ENCODE results near the gene MPZL1. TPM values are rescaled to one million over a fixed set of nuclear protein-coding genes. Genes with fewer than 3 reads are reported as not detected.

The MPZL1 gene
- polyA plus RNA-seq, 3 donors: 23.1 to 63.6 (median 61.8) TPM

DNA sequence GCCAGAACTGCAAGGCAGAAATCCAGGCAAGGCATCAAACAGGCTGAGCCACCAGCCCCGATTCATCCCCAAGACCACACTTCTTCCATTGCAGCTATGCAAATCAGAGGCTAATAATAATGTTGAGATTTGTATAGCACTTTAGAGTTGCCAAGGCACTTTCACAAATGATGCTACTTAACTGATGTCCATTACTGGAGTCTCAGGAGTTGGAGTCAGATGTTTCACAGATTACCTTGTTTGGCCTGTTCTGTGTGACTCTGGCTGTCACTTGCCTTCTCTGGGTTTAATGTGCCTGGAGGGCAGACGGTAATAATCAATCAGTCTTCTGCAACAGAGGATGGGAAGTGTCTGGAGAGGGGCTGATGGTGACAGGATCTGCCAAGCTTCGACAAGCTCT, 40.8 kb upstream of the MPZL1 start:
- no peak overlapping the region for H3K4me3 Mint-ChIP-seq
- Histone ChIP-seq H3K4me3 (replicated peaks in 1 of 3; ENCODE audit: low read depth in 2 of 3, low read length in 3 of 3) (no peak overlapping the region), H3K36me3 (replicated peaks in 1 of 2; ENCODE audit: control insufficient read depth in 1 of 2, insufficient read depth in 2 of 2, low read length in 2 of 2) (peaks cover 83 to 100% of the 10 kb centered on the region in 2 donors), H3K27me3 (ENCODE audit: control insufficient read depth in 2 of 2, insufficient read depth in 2 of 2, low read length in 2 of 2) (no peaks in the 10 kb centered on the region), H3K4me1 (ENCODE audit: control insufficient read depth in 1 of 2, insufficient read depth in 2 of 2, low read length in 2 of 2) (peaks cover 15 to 17% of the 10 kb centered on the region in 2 donors), H2AFZ (ENCODE audit: insufficient read depth, low read depth, low read length, poor library complexity, severe bottlenecking) (no peak overlapping the region), H3K79me2 (ENCODE audit: insufficient read depth, low read length) (peaks cover 92% of the 10 kb centered on the region), H3K27ac (ENCODE audit: low read depth in 1 of 2, low read length in 2 of 2) (peak overlapping the region in 1 of 2 donors; percentile 82), H4K20me1 (ENCODE audit: insufficient read depth, low read length) (peaks cover 100% of the 10 kb centered on the region), H3K9ac (ENCODE audit: insufficient read depth, low read length, poor library complexity, severe bottlenecking) (no peak overlapping the region), H3K4me2 (replicated peaks; ENCODE audit: extremely low read depth, low read length, poor library complexity, severe bottlenecking) (no peak overlapping the region), H3K9me3 (replicated peaks in 1 of 2; ENCODE audit: control insufficient read depth in 1 of 2, insufficient read depth in 1 of 2, low read length in 2 of 2) (no peaks in the 10 kb centered on the region)
- WGBS (ENCODE audit: insufficient coverage): 100% methylated on average over 1 of the region's 3 CpGs
- H3K27me3 Mint-ChIP-seq (ENCODE audit: low read depth in 3 of 3): no peaks in the 10 kb centered on the region
- H3K9me3 Mint-ChIP-seq: no peaks in the 10 kb centered on the region
- TF ChIP-seq, protein P1, sequence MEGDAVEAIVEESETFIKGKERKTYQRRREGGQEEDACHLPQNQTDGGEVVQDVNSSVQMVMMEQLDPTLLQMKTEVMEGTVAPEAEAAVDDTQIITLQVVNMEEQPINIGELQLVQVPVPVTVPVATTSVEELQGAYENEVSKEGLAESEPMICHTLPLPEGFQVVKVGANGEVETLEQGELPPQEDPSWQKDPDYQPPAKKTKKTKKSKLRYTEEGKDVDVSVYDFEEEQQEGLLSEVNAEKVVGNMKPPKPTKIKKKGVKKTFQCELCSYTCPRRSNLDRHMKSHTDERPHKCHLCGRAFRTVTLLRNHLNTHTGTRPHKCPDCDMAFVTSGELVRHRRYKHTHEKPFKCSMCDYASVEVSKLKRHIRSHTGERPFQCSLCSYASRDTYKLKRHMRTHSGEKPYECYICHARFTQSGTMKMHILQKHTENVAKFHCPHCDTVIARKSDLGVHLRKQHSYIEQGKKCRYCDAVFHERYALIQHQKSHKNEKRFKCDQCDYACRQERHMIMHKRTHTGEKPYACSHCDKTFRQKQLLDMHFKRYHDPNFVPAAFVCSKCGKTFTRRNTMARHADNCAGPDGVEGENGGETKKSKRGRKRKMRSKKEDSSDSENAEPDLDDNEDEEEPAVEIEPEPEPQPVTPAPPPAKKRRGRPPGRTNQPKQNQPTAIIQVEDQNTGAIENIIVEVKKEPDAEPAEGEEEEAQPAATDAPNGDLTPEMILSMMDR (IDR thresholded peaks at IDR 0.05): no peak
- H3K27ac Mint-ChIP-seq: peak overlapping the region in 4 of 7 donors; percentile 22 to 74 (median 50)
- intact Hi-C loops (cut with micrococcal nuclease): loop anchor here (10.0 kb wide), 2 partner anchors 126 to 276 kb away; partner anchors contain the start of gene CREG1 (in 1 of the 2)
- DNase-seq: no peak
- peaks cover 17% of the 10 kb centered on the region for H3K4me1 Mint-ChIP-seq
- H3K36me3 Mint-ChIP-seq: peaks cover 0 to 45% of the 10 kb centered on the region in 2 donors

DNA sequence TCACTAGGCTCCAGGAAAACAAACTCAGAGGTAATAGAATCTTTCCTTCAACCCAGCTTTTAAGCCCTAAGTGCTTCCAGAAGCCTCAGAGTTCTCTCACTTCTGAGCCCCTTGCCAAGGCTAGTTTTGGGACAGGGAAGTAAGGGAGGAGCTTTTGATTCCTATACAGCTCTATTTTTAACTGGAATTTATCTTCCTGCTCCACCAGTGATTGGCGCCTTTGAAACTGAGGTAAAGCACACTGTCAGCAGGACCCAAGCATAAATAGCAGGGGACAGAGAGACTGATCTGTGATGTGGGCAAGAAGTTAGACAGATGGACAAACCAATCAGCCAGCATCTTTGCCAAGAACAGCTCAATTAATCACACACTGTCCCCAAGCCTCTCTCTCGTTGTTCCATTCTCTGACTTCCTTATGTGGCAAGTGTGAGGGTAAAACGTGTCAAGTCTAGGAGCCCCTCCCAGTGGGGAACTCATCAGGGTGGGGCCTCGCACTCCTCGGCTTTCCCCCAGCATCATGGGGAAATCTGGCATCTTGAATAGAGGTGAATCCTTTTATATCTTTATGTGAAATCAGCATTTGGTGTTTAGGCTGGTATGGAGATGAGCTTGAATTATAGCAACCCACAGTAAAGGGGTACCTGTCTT, 40.2 kb upstream of the MPZL1 start:
- intact Hi-C loops (cut with micrococcal nuclease): loop anchor here (10.0 kb wide), 2 partner anchors 127 to 277 kb away; partner anchors contain the start of gene CREG1 (in 1 of the 2)
- peaks cover 100% of the 10 kb centered on the region for H4K20me1 ChIP-seq (ENCODE audit: insufficient read depth, low read length)
- TF ChIP-seq, protein P1 (IDR thresholded peaks at IDR 0.05): no peak
- H3K9ac ChIP-seq (ENCODE audit: insufficient read depth, low read length, poor library complexity, severe bottlenecking): no peak overlapping the region
- H3K9me3 ChIP-seq (replicated peaks in 1 of 2; ENCODE audit: control insufficient read depth in 1 of 2, insufficient read depth in 1 of 2, low read length in 2 of 2): no peaks in the 10 kb centered on the region
- no peaks in the 10 kb centered on the region for H3K9me3 Mint-ChIP-seq
- H3K27ac ChIP-seq (ENCODE audit: low read depth in 1 of 2, low read length in 2 of 2): peak overlapping the region in 1 of 2 donors; percentile 82
- no CpG with 5 or more reads among the region's 5 CpGs for WGBS (ENCODE audit: insufficient coverage)
- no peak overlapping the region for H3K4me3 ChIP-seq (replicated peaks in 1 of 3; ENCODE audit: low read depth in 2 of 3, low read length in 3 of 3)
- H3K79me2 ChIP-seq (ENCODE audit: insufficient read depth, low read length): peaks cover 92% of the 10 kb centered on the region
- H3K4me1 Mint-ChIP-seq: peaks cover 14% of the 10 kb centered on the region
- peak overlapping the region in 4 of 7 donors; percentile 38 to 74 (median 68) for H3K27ac Mint-ChIP-seq
- H3K4me1 ChIP-seq (ENCODE audit: control insufficient read depth in 1 of 2, insufficient read depth in 2 of 2, low read length in 2 of 2): peaks cover 15 to 17% of the 10 kb centered on the region in 2 donors
- no peak overlapping the region for H3K4me3 Mint-ChIP-seq
- no peaks in the 10 kb centered on the region for H3K27me3 Mint-ChIP-seq (ENCODE audit: low read depth in 3 of 3)
- H3K36me3 Mint-ChIP-seq: peaks cover 0 to 45% of the 10 kb centered on the region in 2 donors
- H2AFZ ChIP-seq (ENCODE audit: insufficient read depth, low read depth, low read length, poor library complexity, severe bottlenecking): no peak overlapping the region
- no peak overlapping the region for H3K4me2 ChIP-seq (replicated peaks; ENCODE audit: extremely low read depth, low read length, poor library complexity, severe bottlenecking)
- no peaks in the 10 kb centered on the region for H3K27me3 ChIP-seq (ENCODE audit: control insufficient read depth in 2 of 2, insufficient read depth in 2 of 2, low read length in 2 of 2)
- peaks cover 85 to 100% of the 10 kb centered on the region in 2 donors for H3K36me3 ChIP-seq (replicated peaks in 1 of 2; ENCODE audit: control insufficient read depth in 1 of 2, insufficient read depth in 2 of 2, low read length in 2 of 2)
- peak in 1 of 3 donors; percentile 18 for DNase-seq
